CD4-positive, alpha-beta memory T cell (primary cell): ENCODE results near the gene CCDC50. TPM values are rescaled to one million over a fixed set of nuclear protein-coding genes. Genes with fewer than 3 reads are reported as not detected.

Source experiments
- CTCF ChIA-PET: fragments of 350-600 bp; sonication (Branson Sonifier 250); formaldehyde crosslinking; loops from one replicate; lab custom pipeline; 2021; ENCODE audit warnings: inconsistent platforms; ENCODE audit not compliant: partially characterized antibody; lab: Charles Lee
- POLR2A ChIA-PET: fragments of 350-600 bp; sonication (Branson Sonifier 250); formaldehyde crosslinking; loops from one replicate; lab custom pipeline; 2021; ENCODE audit not compliant: partially characterized antibody; lab: Charles Lee
- DNase-seq, 5 donors: peaks; one replicate each; pipeline versions ENCODE4 v3.0.0 to v3.0.0-alpha.2; 2020 to 2022; ENCODE audit warnings: mixed read lengths in 1 of 5
- H3K27ac ChIP-seq: one replicate; pipeline ENCODE4 v1.7.0; 2013; ENCODE audit warnings: low read depth, low read length
- H3K27me3 ChIP-seq: 2 replicates; pipeline ENCODE4 v1.7.0; 2013; ENCODE audit warnings: mild to moderate bottlenecking, low read length, moderate library complexity; ENCODE audit not compliant: insufficient read depth
- H3K36me3 ChIP-seq: 2 replicates; pipeline ENCODE4 v1.7.0; 2013; ENCODE audit warnings: mild to moderate bottlenecking, low read length, moderate library complexity; ENCODE audit not compliant: insufficient read depth
- H3K4me1 ChIP-seq: 2 replicates; pipeline ENCODE4 v1.7.0; 2013; ENCODE audit warnings: mild to moderate bottlenecking, low read length, moderate library complexity; ENCODE audit not compliant: insufficient read depth
- H3K4me3 ChIP-seq, 2 donors: one replicate each; pipeline ENCODE4 v1.7.0; 2013; ENCODE audit warnings: low read length in 2 of 2, mild to moderate bottlenecking in 1 of 2
- H3K9me3 ChIP-seq, 2 donors: one replicate each; pipeline ENCODE4 v1.7.0; 2013; ENCODE audit warnings: low read length in 2 of 2, control low read depth in 1 of 2; ENCODE audit not compliant: control insufficient read depth in 1 of 2
- H3K27ac Mint-ChIP-seq, 7 donors: one replicate each; pipeline ENCODE4 v1.8.0; 2020 to 2021; ENCODE audit warnings: mixed read lengths in 7 of 7, mild to moderate bottlenecking in 6 of 7, inconsistent platforms in 3 of 7, moderate library complexity in 3 of 7
- H3K27me3 Mint-ChIP-seq, 2 donors: one replicate each; pipeline ENCODE4 v1.8.0; 2020 to 2021; ENCODE audit warnings: mixed read lengths in 2 of 2
- H3K36me3 Mint-ChIP-seq, 2 donors: one replicate each; pipeline ENCODE4 v1.8.0; 2020 to 2021; ENCODE audit warnings: mixed read lengths in 2 of 2, inconsistent platforms in 1 of 2, mild to moderate bottlenecking in 1 of 2
- H3K4me1 Mint-ChIP-seq, 4 donors: one replicate each; pipeline ENCODE4 v1.8.0; 2020 to 2021; ENCODE audit warnings: mixed read lengths in 4 of 4, mild to moderate bottlenecking in 1 of 4
- H3K4me3 Mint-ChIP-seq, 8 donors: one replicate each; pipeline ENCODE4 v1.8.0; 2020 to 2021; ENCODE audit warnings: mixed read lengths in 8 of 8, mild to moderate bottlenecking in 7 of 8, moderate library complexity in 6 of 8, inconsistent platforms in 3 of 8
- H3K9me3 Mint-ChIP-seq, 8 donors: one replicate each; pipeline ENCODE4 v1.8.0; 2020 to 2021; ENCODE audit warnings: mixed read lengths in 8 of 8, mild to moderate bottlenecking in 5 of 8, inconsistent platforms in 3 of 8, moderate library complexity in 1 of 8
- intact Hi-C: fragments of 100-400 bp; cut with micrococcal nuclease; formaldehyde crosslinking; loops from one replicate; pipeline ENCODE4 v1.15.1; 2023
- polyA plus RNA-seq, 2 donors: library from polyadenylated mRNA; unstranded; fragments of 300-500 nt; fragmentation: Illumina TruSeq; gene quantifications; one replicate each; pipeline ENCODE4 v1.2.3, GENCODE V29; 2021
- total RNA-seq, 2 experiments: library from RNA; stranded (reverse); gene quantifications; one replicate each; pipeline ENCODE4 v1.2.3, GENCODE V29; 2021

CCDC50 gene
- total and polyA plus RNA-seq, 4 experiments from 2014 or later = 3.8 to 10.1 (median 7.2) TPM

- Histone ChIP-seq H3K4me3 (no peak overlapping the region), H3K27ac (no peak overlapping the region), H3K36me3 (no peaks in the 10 kb centered on the region), H3K27me3 (no peaks in the 10 kb centered on the region), H3K4me1 (no peaks in the 10 kb centered on the region), H3K9me3 (no peaks in the 10 kb centered on the region)
- H3K27ac Mint-ChIP-seq = no peak overlapping the region
- no peak for DNase-seq
- H3K27me3 Mint-ChIP-seq = no peaks in the 10 kb centered on the region
- H3K4me3 Mint-ChIP-seq = no peak overlapping the region
- H3K4me1 Mint-ChIP-seq = no peaks in the 10 kb centered on the region
- CTCF ChIA-PET = no interaction called here
- H3K9me3 Mint-ChIP-seq = no peaks in the 10 kb centered on the region
- peaks cover 3 to 12% of the 10 kb centered on the region in 2 donors for H3K36me3 Mint-ChIP-seq
- intact Hi-C loops = no loop called here
- POLR2A ChIA-PET = no interaction called here
Measured at GRCh38 chr3:191366675-191367074, 37.5 kb downstream of the CCDC50 start.

- H3K36me3 Mint-ChIP-seq = peaks cover 0 to 12% of the 10 kb centered on the region in 2 donors
- no peaks in the 10 kb centered on the region for H3K27me3 Mint-ChIP-seq
- no peaks in the 10 kb centered on the region for H3K9me3 Mint-ChIP-seq
- ChIA-PET CTCF (no interaction called here), POLR2A (no interaction called here)
- H3K4me3 Mint-ChIP-seq = no peak overlapping the region
- Histone ChIP-seq H3K36me3 (no peaks in the 10 kb centered on the region), H3K4me1 (no peaks in the 10 kb centered on the region), H3K27ac (no peak overlapping the region), H3K27me3 (no peaks in the 10 kb centered on the region), H3K4me3 (no peak overlapping the region), H3K9me3 (no peaks in the 10 kb centered on the region)
- intact Hi-C loops = no loop called here
- H3K27ac Mint-ChIP-seq = no peak overlapping the region
- peaks cover 0 to 6% (median 2%) of the 10 kb centered on the region in 4 donors for H3K4me1 Mint-ChIP-seq
- DNase-seq = no peak
Measured at GRCh38 chr3:191368755-191369615, 39.8 kb downstream of the CCDC50 start.

- no peaks in the 10 kb centered on the region for H3K27me3 Mint-ChIP-seq
- H3K4me1 ChIP-seq = no peaks in the 10 kb centered on the region
- no peak overlapping the region for H3K4me3 ChIP-seq
- H3K36me3 ChIP-seq = no peaks in the 10 kb centered on the region
- ChIA-PET CTCF (no interaction called here), POLR2A (no interaction called here)
- no peaks in the 10 kb centered on the region for H3K9me3 Mint-ChIP-seq
- DNase-seq = no peak
- no peak overlapping the region for H3K27ac ChIP-seq
- intact Hi-C loops = loop anchor here (10.0 kb wide), 1 partner anchor 115 kb away; no protein-coding TSS in a partner anchor
- H3K27me3 ChIP-seq = no peaks in the 10 kb centered on the region
- no peaks in the 10 kb centered on the region for H3K9me3 ChIP-seq
- H3K4me3 Mint-ChIP-seq = no peak overlapping the region
- H3K36me3 Mint-ChIP-seq = peaks cover 0 to 10% of the 10 kb centered on the region in 2 donors
- H3K4me1 Mint-ChIP-seq = peaks cover 0 to 6% (median 2%) of the 10 kb centered on the region in 4 donors
- H3K27ac Mint-ChIP-seq = no peak overlapping the region
Measured at GRCh38 chr3:191369616-191370010, 40.4 kb downstream of the CCDC50 start.

- Mint-ChIP-seq H3K4me3 (no peak overlapping the region), H3K9me3 (no peaks in the 10 kb centered on the region), H3K4me1 (peaks cover 0 to 6% (median 2%) of the 10 kb centered on the region in 4 donors), H3K27me3 (no peaks in the 10 kb centered on the region), H3K27ac (peak overlapping the region in 1 of 7 donors; percentile 41), H3K36me3 (peaks cover 0 to 10% of the 10 kb centered on the region in 2 donors)
- H3K4me1 ChIP-seq = no peaks in the 10 kb centered on the region
- H3K9me3 ChIP-seq = no peaks in the 10 kb centered on the region
- H3K27me3 ChIP-seq = no peaks in the 10 kb centered on the region
- H3K27ac ChIP-seq = no peak overlapping the region
- POLR2A ChIA-PET = no interaction called here
- H3K36me3 ChIP-seq = no peaks in the 10 kb centered on the region
- no peak overlapping the region for H3K4me3 ChIP-seq
- intact Hi-C loops = loop anchor here (10.0 kb wide), 1 partner anchor 117 kb away; no protein-coding TSS in a partner anchor
- CTCF ChIA-PET = no interaction called here
- no peak for DNase-seq
Measured at GRCh38 chr3:191372122-191372521, 42.9 kb downstream of the CCDC50 start.

GRCh38 chr3:191373327-191373726 is 44.1 kb downstream of the CCDC50 start:
- H3K4me3 ChIP-seq = no peak overlapping the region
- H3K27ac Mint-ChIP-seq = no peak overlapping the region
- ChIA-PET POLR2A (no interaction called here), CTCF (no interaction called here)
- H3K27me3 Mint-ChIP-seq = no peaks in the 10 kb centered on the region
- H3K27ac ChIP-seq = no peak overlapping the region
- H3K9me3 ChIP-seq = no peaks in the 10 kb centered on the region
- H3K36me3 ChIP-seq = no peaks in the 10 kb centered on the region
- peaks cover 0 to 10% of the 10 kb centered on the region in 2 donors for H3K36me3 Mint-ChIP-seq
- H3K9me3 Mint-ChIP-seq = no peaks in the 10 kb centered on the region
- no peaks in the 10 kb centered on the region for H3K27me3 ChIP-seq
- no peak overlapping the region for H3K4me3 Mint-ChIP-seq
- peaks cover 0 to 8% (median 3%) of the 10 kb centered on the region in 4 donors for H3K4me1 Mint-ChIP-seq
- no peak for DNase-seq
- intact Hi-C loops = loop anchor here (10.0 kb wide), 1 partner anchor 119 kb away; no protein-coding TSS in a partner anchor
- no peaks in the 10 kb centered on the region for H3K4me1 ChIP-seq

- H3K36me3 Mint-ChIP-seq = peaks cover 0 to 6% of the 10 kb centered on the region in 2 donors
- no peaks in the 10 kb centered on the region for H3K9me3 ChIP-seq
- no peak overlapping the region for H3K27ac Mint-ChIP-seq
- H3K9me3 Mint-ChIP-seq = no peaks in the 10 kb centered on the region
- H3K4me3 ChIP-seq = no peak overlapping the region
- no peak overlapping the region for H3K4me3 Mint-ChIP-seq
- ChIA-PET POLR2A (no interaction called here), CTCF (no interaction called here)
- no peak overlapping the region for H3K27ac ChIP-seq
- no peaks in the 10 kb centered on the region for H3K36me3 ChIP-seq
- DNase-seq = no peak
- H3K4me1 ChIP-seq = no peaks in the 10 kb centered on the region
- intact Hi-C loops = loop anchor here (10.0 kb wide), 1 partner anchor 122 kb away; no protein-coding TSS in a partner anchor
- no peaks in the 10 kb centered on the region for H3K27me3 Mint-ChIP-seq
- H3K27me3 ChIP-seq = no peaks in the 10 kb centered on the region
- peaks cover 0 to 14% (median 6%) of the 10 kb centered on the region in 4 donors for H3K4me1 Mint-ChIP-seq
Measured at GRCh38 chr3:191376516-191377141, 47.4 kb downstream of the CCDC50 start.

GRCh38 chr3:191378142-191378812 is 49.1 kb downstream of the CCDC50 start:
- intact Hi-C loops = loop anchor here (10.0 kb wide), 1 partner anchor 123 kb away; no protein-coding TSS in a partner anchor
- POLR2A ChIA-PET = no interaction called here

More at GRCh38 chr3:191378142-191378812, 49.1 kb downstream of the CCDC50 start:
- Histone ChIP-seq H3K27ac (no peak overlapping the region), H3K4me1 (no peaks in the 10 kb centered on the region), H3K9me3 (no peaks in the 10 kb centered on the region), H3K27me3 (no peaks in the 10 kb centered on the region), H3K36me3 (no peaks in the 10 kb centered on the region), H3K4me3 (no peak overlapping the region)
- H3K27me3 Mint-ChIP-seq = no peaks in the 10 kb centered on the region
- peak overlapping the region in 1 of 7 donors; percentile 4 for H3K27ac Mint-ChIP-seq
- H3K4me1 Mint-ChIP-seq = peaks cover 0 to 8% (median 4%) of the 10 kb centered on the region in 4 donors
- no peaks in the 10 kb centered on the region for H3K9me3 Mint-ChIP-seq
- H3K4me3 Mint-ChIP-seq = no peak overlapping the region
- DNase-seq = no peak
- H3K36me3 Mint-ChIP-seq = peaks cover 0 to 15% of the 10 kb centered on the region in 2 donors
- CTCF ChIA-PET = no interaction called here
